SK-N-SH (cell line): ENCODE results near the gene PRR15L. TPM values are rescaled to one million over a fixed set of nuclear protein-coding genes. Genes with fewer than 3 reads are reported as not detected.

Experiments
- CTCF ChIA-PET: fragments of 300-600, 350-600 bp; formaldehyde crosslinking; extraction: SDS; loops from one replicate; lab custom pipeline; 2021; lab: Yijun Ruan, JAX
- POLR2A ChIA-PET: fragments of 350-600 bp; sonication (Branson Sonifier 250); formaldehyde crosslinking; extraction: SDS; loops from one replicate; lab custom pipeline; 2020; ENCODE audit warnings: antibody characterized with exemption, inconsistent platforms; lab: Yijun Ruan, JAX
- DNase-seq: peaks from one replicate; pipeline ENCODE4 v3.0.0; 2012
- H2AFZ ChIP-seq: fragments of 200-600 bp; sonication (generic); 2 replicates; pipeline ENCODE4 v1.8.1; 2016; ENCODE audit warnings: antibody characterized with exemption, mild to moderate bottlenecking, low read depth
- H3F3A ChIP-seq: fragments of 200-600 bp; sonication (generic); replicated peaks from 2 replicates; pipeline ENCODE3; 2016; ENCODE audit warnings: antibody characterized with exemption, mild to moderate bottlenecking; ENCODE audit not compliant: insufficient read depth
- H3K27ac ChIP-seq, 2 experiments: fragments of 200-500 bp in 1 of 2; fragments of 200-600 bp in 1 of 2; sonication (Bioruptor generic) in 1 of 2; sonication (generic), shearing (Covaris generic) in 1 of 2; 2 replicates each; pipeline versions ENCODE4 v1.5.1 to v1.6.1; 2014 to 2016; ENCODE audit warnings: low read depth in 2 of 2, inconsistent platforms in 1 of 2, low read length in 1 of 2, mild to moderate bottlenecking in 1 of 2, mixed read lengths in 1 of 2
- H3K27me3 ChIP-seq: fragments of 200-600 bp; sonication (generic), shearing (Covaris generic); 2 replicates; pipeline ENCODE4 v1.6.1; 2016; ENCODE audit warnings: mixed run types; ENCODE audit not compliant: insufficient read depth
- H3K36me3 ChIP-seq, 2 experiments: fragments of 200-500 bp in 1 of 2; fragments of 200-600 bp in 1 of 2; sonication (Bioruptor generic) in 1 of 2; sonication (generic) in 1 of 2; replicated peaks in 1 of 2; 2 replicates each; pipeline versions ENCODE3 to v1.5.1; 2014 to 2016; ENCODE audit warnings: low read length in 1 of 2, mild to moderate bottlenecking in 1 of 2; ENCODE audit not compliant: insufficient read depth in 2 of 2, control insufficient read depth in 1 of 2
- H3K4me1 ChIP-seq, 2 experiments: fragments of 200-500 bp in 1 of 2; fragments of 200-600 bp in 1 of 2; sonication (Bioruptor generic) in 1 of 2; sonication (generic), shearing (Covaris generic) in 1 of 2; 2 replicates each; pipeline versions ENCODE4 v1.5.1 to v1.6.1; 2014 to 2016; ENCODE audit warnings: low read depth in 1 of 2, low read length in 1 of 2, mixed run types in 1 of 2; ENCODE audit not compliant: insufficient read depth in 2 of 2, control insufficient read depth in 1 of 2
- H3K4me2 ChIP-seq: fragments of 200-600 bp; sonication (generic), shearing (Covaris generic); 2 replicates; pipeline ENCODE4 v1.6.1; 2017; ENCODE audit warnings: mixed run types
- H3K4me3 ChIP-seq, 2 experiments: fragments of 200-500 bp in 1 of 2; fragments of 200-600 bp in 1 of 2; sonication (Bioruptor generic) in 1 of 2; sonication (generic), shearing (Covaris generic) in 1 of 2; 2 replicates each; pipeline versions ENCODE4 v1.5.1 to v1.8.1; 2014 to 2016; ENCODE audit warnings: low read depth in 2 of 2, inconsistent platforms in 1 of 2, low read length in 1 of 2, mild to moderate bottlenecking in 1 of 2, mixed read lengths in 1 of 2, moderate library complexity in 1 of 2
- H3K79me2 ChIP-seq: fragments of 200-600 bp; sonication (generic); 2 replicates; pipeline ENCODE4 v1.8.1; 2017; ENCODE audit warnings: mild to moderate bottlenecking; ENCODE audit not compliant: insufficient read depth
- H3K9ac ChIP-seq: fragments of 200-600 bp; sonication (generic); 2 replicates; pipeline ENCODE4 v1.6.1; 2017; ENCODE audit warnings: mixed run types
- H3K9me2 ChIP-seq: fragments of 200-600 bp; sonication (generic); 2 replicates; pipeline ENCODE4 v1.6.1; 2017; ENCODE audit warnings: mixed run types
- H3K9me3 ChIP-seq: fragments of 200-600 bp; sonication (generic); 2 replicates; pipeline ENCODE4 v1.6.1; 2017; ENCODE audit warnings: mixed run types, mild to moderate bottlenecking, moderate library complexity
- H4K20me1 ChIP-seq: fragments of 200-600 bp; sonication (generic); 2 replicates; pipeline ENCODE4 v1.6.1; 2017; ENCODE audit warnings: mild to moderate bottlenecking, mixed run types; ENCODE audit not compliant: insufficient read depth
- CTCF ChIP-seq: fragments of 200-600 bp; sonication (generic); IDR thresholded peaks from 2 replicates; pipeline ENCODE4 v1.6.1; 2017; ENCODE audit warnings: antibody characterized with exemption, mild to moderate bottlenecking, moderate library complexity
- ELF1 ChIP-seq: IDR thresholded peaks from 2 replicates; pipeline ENCODE4 v1.4.0; 2012
- FOSL2 ChIP-seq: IDR thresholded peaks from 2 replicates; pipeline ENCODE4 v1.4.0; 2012; ENCODE audit warnings: low read depth, mild to moderate bottlenecking, moderate library complexity, borderline replicate concordance
- GABPA ChIP-seq: IDR thresholded peaks from 2 replicates; pipeline ENCODE4 v1.4.0; 2012; ENCODE audit warnings: low read depth, mild to moderate bottlenecking
- IRF3 ChIP-seq: fragments of 150-350 bp; IDR thresholded peaks from 2 replicates; pipeline ENCODE4 v1.6.1; 2016; ENCODE audit warnings: mild to moderate bottlenecking, low read depth, low read length
- MAX ChIP-seq: IDR thresholded peaks from 2 replicates; pipeline ENCODE4 v1.4.0; 2012; ENCODE audit warnings: low read depth
- MEF2A ChIP-seq: IDR thresholded peaks from 2 replicates; pipeline ENCODE4 v1.4.0; 2012; ENCODE audit warnings: low read depth, borderline replicate concordance
- NFIC ChIP-seq: IDR thresholded peaks from 2 replicates; pipeline ENCODE4 v1.4.0; 2012; ENCODE audit warnings: borderline replicate concordance
- NRF1 ChIP-seq: IDR thresholded peaks from 2 replicates; pipeline ENCODE4 v1.6.1; 2012; ENCODE audit warnings: low read depth, mild to moderate bottlenecking, low read length
- PBX3 ChIP-seq: IDR thresholded peaks from 2 replicates; pipeline ENCODE4; 2012
- RCOR1 ChIP-seq: fragments of 150-350 bp; IDR thresholded peaks from 2 replicates; pipeline ENCODE4 v1.6.1; 2017; ENCODE audit warnings: antibody characterized with exemption, low read length
- RXRA ChIP-seq: IDR thresholded peaks from 2 replicates; pipeline ENCODE4 v1.4.0; 2012; ENCODE audit warnings: low read depth, mild to moderate bottlenecking, borderline replicate concordance
- SIN3A ChIP-seq: IDR thresholded peaks from 2 replicates; pipeline ENCODE4 v1.6.1; 2012; ENCODE audit warnings: low read depth, mild to moderate bottlenecking, low read length, moderate library complexity, borderline replicate concordance
- TCF12 ChIP-seq: IDR thresholded peaks from 2 replicates; pipeline ENCODE4 v1.4.0; 2012
- USF1 ChIP-seq: IDR thresholded peaks from 2 replicates; pipeline ENCODE4 v1.4.0; 2012; ENCODE audit warnings: low read depth, borderline replicate concordance
- WGBS: methylation state at CpG from one replicate; pipeline ENCODE4 v1.1.6; 2017; ENCODE audit warnings: low lambda C conversion rate; 5-methylcytosine and 5-hydroxymethylcytosine counted together
- polyA plus RNA-seq, 3 experiments: library from polyadenylated mRNA; depleted of rRNA; stranded (reverse); fragments of >200 nt; gene quantifications; 2 replicates each; pipeline ENCODE4 v1.2.3, GENCODE V29; 2012
- TF ChIP-seq, protein P1 (sequence below): fragments of 150-350 bp; IDR thresholded peaks from 2 replicates; pipeline ENCODE4 v1.6.1; 2017; ENCODE audit warnings: antibody characterized with exemption, low read length, low read depth, borderline replicate concordance

The PRR15L gene
- polyA plus RNA-seq, 1 of the 3 experiments (the other 2 are of a cell fraction): not detected

DNA sequence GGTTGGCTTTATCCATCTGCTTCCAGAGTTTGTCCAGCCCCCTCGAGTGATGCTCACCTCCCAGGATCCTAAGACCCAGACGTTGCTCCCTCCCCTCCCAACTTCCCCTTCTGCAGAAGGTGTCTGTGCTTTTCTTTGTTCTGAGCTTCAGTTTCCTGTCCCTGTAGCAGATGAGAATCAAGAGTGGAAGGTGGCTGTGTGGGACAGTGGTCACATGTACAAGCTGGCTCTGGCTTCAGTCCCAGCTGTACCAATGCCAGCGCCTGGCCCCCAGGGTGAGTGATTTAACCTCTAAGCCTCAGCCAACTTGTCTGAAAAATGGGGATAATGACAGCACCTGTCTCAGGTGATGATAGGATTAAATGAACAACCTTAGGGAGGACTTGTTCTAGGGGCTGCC, 7.7 kb downstream of the PRR15L start:
- peaks cover 4 to 11% of the 10 kb centered on the region in 2 experiments; a peak in 3 of 4 replicates for H3K4me1 ChIP-seq
- no peaks in the 10 kb centered on the region for H3K79me2 ChIP-seq
- no peak for DNase-seq
- TF ChIP-seq MAX: no peak
- no peak for TF ChIP-seq IRF3
- no peak for TF ChIP-seq PBX3
- TF ChIP-seq SIN3A: no peak
- no peak for TF ChIP-seq CTCF
- no peak for TF ChIP-seq NFIC
- TF ChIP-seq GABPA: no peak
- no peak for TF ChIP-seq FOSL2
- TF ChIP-seq NRF1: no peak
- no peak for TF ChIP-seq ELF1
- TF ChIP-seq MEF2A: no peak
- no peak for TF ChIP-seq TCF12
- TF ChIP-seq, protein P1, sequence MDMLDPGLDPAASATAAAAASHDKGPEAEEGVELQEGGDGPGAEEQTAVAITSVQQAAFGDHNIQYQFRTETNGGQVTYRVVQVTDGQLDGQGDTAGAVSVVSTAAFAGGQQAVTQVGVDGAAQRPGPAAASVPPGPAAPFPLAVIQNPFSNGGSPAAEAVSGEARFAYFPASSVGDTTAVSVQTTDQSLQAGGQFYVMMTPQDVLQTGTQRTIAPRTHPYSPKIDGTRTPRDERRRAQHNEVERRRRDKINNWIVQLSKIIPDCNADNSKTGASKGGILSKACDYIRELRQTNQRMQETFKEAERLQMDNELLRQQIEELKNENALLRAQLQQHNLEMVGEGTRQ: no peak
- TF ChIP-seq RXRA: no peak
- no peak for TF ChIP-seq RCOR1
- TF ChIP-seq USF1: no peak
- no peak overlapping the region; the same call in 1 of the 2 replicates for H3K9ac ChIP-seq
- H3K27ac ChIP-seq: peak overlapping the region in 1 of 2 experiments; percentile 75; a peak in 2 of 4 replicates
- peaks cover 3 to 29% of the 10 kb centered on the region in 2 experiments for H3K36me3 ChIP-seq
- H3K9me2 ChIP-seq: no peaks in the 10 kb centered on the region
- peak overlapping the region in 1 of 2 experiments; percentile 28; a peak in 1 of 4 replicates for H3K4me3 ChIP-seq
- POLR2A ChIA-PET: interaction anchor here (0.5 to 2.1 kb wide), 6 partner anchors 9 to 167 kb away, joined by 3 to 11 read pairs (median 5); partner anchors contain the start of genes CDK5RAP3 and PNPO
- H3K27me3 ChIP-seq: no peaks in the 10 kb centered on the region
- peaks cover 9% of the 10 kb centered on the region for H3F3A ChIP-seq
- no peaks in the 10 kb centered on the region for H3K9me3 ChIP-seq
- H4K20me1 ChIP-seq: no peaks in the 10 kb centered on the region
- peak overlapping the region; percentile 74; the same call in 1 of the 2 replicates for H3K4me2 ChIP-seq
- peak overlapping the region; percentile 92 for H2AFZ ChIP-seq
- 93% methylated on average over 3 of the region's 3 CpGs for WGBS
- CTCF ChIA-PET: interaction anchor here (0.6 to 41.6 kb wide), 31 partner anchors 6 to 608 kb away, joined by 3 to 1216 read pairs (median 5); partner anchors contain the start of genes CDK5RAP3, NFE2L1, PNPO and PRR15L
